Skeletal muscle satellite cell (primary cell): ENCODE results near the gene SENP1.
A peak's percentile ranks its signal among the peaks of the same experiment; 100 is the strongest.

Experiments used
- H3K27me3 ChIP-seq: 2 replicates; pipeline ENCODE4 v1.7.0; 2013; ENCODE audit warnings: low read length; ENCODE audit not compliant: control insufficient read depth, insufficient read depth
- H3K36me3 ChIP-seq: 2 replicates; pipeline ENCODE4 v1.7.0; 2013; ENCODE audit warnings: mild to moderate bottlenecking, control low read depth, low read length; ENCODE audit not compliant: insufficient read depth
- H3K4me1 ChIP-seq: 2 replicates; pipeline ENCODE4 v1.7.0; 2013; ENCODE audit warnings: low read length; ENCODE audit not compliant: control insufficient read depth, insufficient read depth
- H3K4me2 ChIP-seq: 2 replicates; pipeline ENCODE4 v1.7.0; 2013; ENCODE audit warnings: mild to moderate bottlenecking, low read length
- H3K4me3 ChIP-seq: 2 replicates; pipeline ENCODE4 v1.7.0; 2013; ENCODE audit warnings: low read length
- H3K9ac ChIP-seq: 2 replicates; pipeline ENCODE4 v1.7.0; 2013; ENCODE audit warnings: mild to moderate bottlenecking, low read depth, low read length, moderate library complexity
- H3K9me3 ChIP-seq: replicated peaks from 2 replicates; pipeline ENCODE4 v1.7.0; 2013; ENCODE audit warnings: mild to moderate bottlenecking, control low read depth, low read length

SENP1 gene

DNA sequence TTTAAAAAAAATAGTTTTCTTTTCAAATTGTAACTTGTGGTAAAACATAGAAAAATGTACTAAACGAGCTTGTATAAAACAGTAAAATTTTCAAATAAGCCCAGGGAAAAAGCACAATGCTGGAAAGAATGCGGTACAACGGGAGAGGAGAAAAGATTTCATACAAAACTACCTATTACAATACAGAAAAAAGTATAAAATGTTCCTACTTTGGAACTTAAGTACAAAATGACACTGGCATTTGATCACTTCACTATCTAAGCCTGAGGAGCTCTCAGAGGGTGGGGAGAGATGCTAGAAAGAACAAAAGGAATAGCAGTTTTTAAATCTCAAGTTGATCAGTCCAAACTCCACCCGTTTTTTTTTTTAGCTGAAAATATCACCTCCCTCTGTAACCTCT, 62.1 kb downstream of the SENP1 start:
- Histone ChIP-seq H3K4me1 (no peaks in the 10 kb centered on the region), H3K4me3 (no peak overlapping the region), H3K9me3 (no peaks in the 10 kb centered on the region), H3K27me3 (no peaks in the 10 kb centered on the region), H3K9ac (no peak overlapping the region), H3K36me3 (peaks cover 27% of the 10 kb centered on the region), H3K4me2 (no peak overlapping the region)

DNA sequence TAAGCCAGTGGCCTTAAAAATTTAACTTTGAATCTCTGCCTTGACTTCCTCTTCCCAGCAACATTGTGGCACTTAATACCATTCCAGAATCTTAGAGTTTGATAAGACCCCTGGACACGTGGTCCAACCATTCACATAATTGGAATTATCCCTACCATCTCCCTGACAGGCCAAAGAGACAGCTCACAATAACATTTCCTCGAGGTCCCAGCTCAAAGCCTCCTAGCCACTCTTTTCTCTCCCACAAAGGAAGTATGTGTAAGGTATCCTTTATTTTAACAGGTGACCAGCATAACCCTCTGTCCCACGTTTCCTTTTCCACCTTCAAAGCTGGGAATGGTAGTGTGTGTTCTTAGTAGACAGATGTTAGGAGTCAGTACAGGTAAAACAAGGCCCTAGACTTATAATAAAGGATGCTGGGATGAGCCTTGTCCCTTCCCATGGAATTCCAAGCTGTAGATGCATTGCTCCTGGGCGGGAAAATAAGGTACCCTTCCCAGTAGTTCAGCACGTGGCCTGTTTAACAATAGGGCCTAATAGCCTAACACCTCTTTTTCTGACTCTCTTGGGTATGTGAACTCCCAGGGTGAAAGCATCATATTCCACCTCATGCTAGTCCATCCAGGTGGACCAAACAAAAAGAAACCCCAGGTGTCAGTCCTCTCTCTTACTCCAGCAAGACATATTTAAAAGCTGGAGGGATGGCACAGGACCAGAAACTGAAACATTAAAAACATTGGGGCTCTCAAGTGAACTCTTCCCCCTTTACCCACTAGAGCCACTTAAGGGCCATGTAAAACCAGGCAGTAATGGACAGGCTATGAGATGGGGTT, 64.1 kb downstream of the SENP1 start:
- H3K27me3 ChIP-seq, result no peaks in the 10 kb centered on the region
- H3K36me3 ChIP-seq, result peaks cover 17% of the 10 kb centered on the region

DNA sequence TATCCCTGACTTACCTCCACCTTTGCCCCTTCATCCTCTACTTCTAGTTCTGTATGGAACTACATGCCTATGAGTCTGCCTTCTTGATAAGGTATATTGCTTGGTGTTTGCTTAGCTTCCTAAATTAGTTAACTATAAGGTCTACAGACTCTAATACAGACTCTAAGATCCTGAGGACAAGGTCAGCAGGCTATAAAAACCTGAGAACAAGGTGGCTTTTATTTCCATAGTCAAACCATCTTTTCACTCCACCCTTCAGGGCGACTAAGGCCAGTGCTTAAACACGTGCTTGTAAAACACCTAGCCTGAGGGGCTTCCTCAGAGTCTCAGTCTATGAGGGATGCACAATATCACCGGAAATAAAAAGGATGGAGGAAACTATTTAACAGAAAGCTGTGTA, 65.5 kb downstream of the SENP1 start:
- H3K4me3 ChIP-seq, result no peak overlapping the region
- peaks cover 9% of the 10 kb centered on the region for H3K36me3 ChIP-seq
- no peak overlapping the region for H3K4me2 ChIP-seq
- no peaks in the 10 kb centered on the region for H3K27me3 ChIP-seq
- H3K9ac ChIP-seq, result no peak overlapping the region
- H3K4me1 ChIP-seq, result peaks cover 9% of the 10 kb centered on the region
- no peaks in the 10 kb centered on the region for H3K9me3 ChIP-seq

More for the DNA sequence above, 64.1 kb downstream of the SENP1 start:
- no peak overlapping the region for H3K4me3 ChIP-seq
- peaks cover 9% of the 10 kb centered on the region for H3K4me1 ChIP-seq
- H3K9ac ChIP-seq, result no peak overlapping the region
- no peak overlapping the region for H3K4me2 ChIP-seq
- H3K9me3 ChIP-seq, result no peaks in the 10 kb centered on the region

DNA sequence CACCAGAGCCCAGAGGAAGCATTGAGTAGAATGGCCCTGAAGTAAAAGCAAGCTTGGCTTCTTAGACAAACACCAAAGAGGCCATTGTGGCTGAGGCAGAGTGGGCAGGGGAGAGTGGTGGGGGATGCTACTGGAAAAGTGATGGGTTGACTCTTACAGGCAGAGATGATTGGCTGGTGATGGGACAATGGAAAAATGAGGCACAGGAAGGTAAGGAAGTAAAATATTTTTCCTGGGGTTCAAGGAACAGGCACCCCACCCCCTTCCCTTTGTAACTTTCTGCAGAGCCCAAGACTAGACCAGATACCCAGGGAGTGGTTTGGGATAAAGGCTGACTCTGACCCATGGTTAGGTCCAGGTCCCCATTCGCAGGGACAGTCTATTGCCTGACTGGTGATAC, 66.7 kb downstream of the SENP1 start:
- Histone ChIP-seq H3K9ac (no peak overlapping the region), H3K27me3 (no peaks in the 10 kb centered on the region), H3K4me2 (no peak overlapping the region), H3K36me3 (no peaks in the 10 kb centered on the region), H3K4me1 (peaks cover 9% of the 10 kb centered on the region), H3K9me3 (no peaks in the 10 kb centered on the region), H3K4me3 (no peak overlapping the region)

DNA sequence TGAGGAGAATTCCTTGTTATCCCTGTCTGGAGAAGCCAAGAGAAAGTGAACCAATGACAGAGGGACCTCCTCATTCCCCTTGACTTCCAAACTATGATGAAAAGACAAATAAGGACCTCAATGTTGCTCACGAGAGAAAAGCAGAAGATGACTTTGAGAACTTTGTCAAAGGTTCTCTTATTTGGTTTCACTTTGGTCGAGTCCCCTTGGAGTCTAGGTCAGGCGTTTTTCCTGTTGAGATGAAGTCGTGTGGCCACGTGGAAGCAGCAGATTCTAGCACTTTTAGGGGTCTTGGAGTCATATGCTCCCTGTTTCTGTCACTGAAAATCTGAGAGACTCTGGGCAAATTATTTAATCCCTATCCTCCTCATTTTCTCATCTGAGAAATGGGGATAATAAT, 67.8 kb downstream of the SENP1 start:
- no peak overlapping the region for H3K4me3 ChIP-seq
- no peaks in the 10 kb centered on the region for H3K9me3 ChIP-seq
- peaks cover 9% of the 10 kb centered on the region for H3K4me1 ChIP-seq
- peaks cover 2% of the 10 kb centered on the region for H3K27me3 ChIP-seq
- H3K36me3 ChIP-seq, result no peaks in the 10 kb centered on the region
- H3K9ac ChIP-seq, result no peak overlapping the region
- no peak overlapping the region for H3K4me2 ChIP-seq

DNA sequence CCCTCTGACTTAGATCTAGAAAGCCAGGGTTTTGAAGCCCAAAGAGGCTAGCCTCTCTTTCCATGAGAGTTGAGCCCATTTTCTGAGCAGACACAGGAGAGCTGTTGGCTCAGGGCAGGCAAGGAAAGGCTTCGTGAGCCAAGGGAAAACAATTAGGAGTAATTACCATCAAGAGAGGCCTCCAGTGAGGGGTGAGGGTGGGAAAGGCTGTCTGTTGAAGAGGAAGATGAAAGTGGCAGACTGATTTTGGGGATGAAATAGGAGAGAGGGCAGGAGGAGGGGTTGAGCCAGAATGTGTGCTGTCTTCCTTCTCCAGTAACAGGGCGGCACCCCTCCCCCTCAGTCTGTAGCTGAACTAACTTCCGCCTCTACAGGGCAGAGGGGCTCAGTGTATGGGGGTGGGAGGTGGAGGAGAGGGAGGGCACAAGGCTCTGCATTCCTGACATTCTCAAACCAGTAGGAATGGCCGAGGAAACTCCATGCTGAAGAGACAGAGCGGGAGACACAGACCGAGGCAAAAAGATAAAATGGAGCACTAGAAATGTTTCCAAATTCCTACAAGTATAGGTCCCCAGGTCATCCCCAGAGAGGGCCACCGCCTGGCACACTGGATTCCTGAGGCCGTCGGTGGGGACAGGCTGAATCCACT, 68.5 kb downstream of the SENP1 start:
- H3K27me3 ChIP-seq, result peaks cover 2% of the 10 kb centered on the region
- no peak overlapping the region for H3K9ac ChIP-seq
- no peaks in the 10 kb centered on the region for H3K9me3 ChIP-seq
- no peaks in the 10 kb centered on the region for H3K36me3 ChIP-seq
- peak overlapping the region; percentile 33 for H3K4me2 ChIP-seq
- no peak overlapping the region for H3K4me3 ChIP-seq
- peaks cover 9% of the 10 kb centered on the region for H3K4me1 ChIP-seq

DNA sequence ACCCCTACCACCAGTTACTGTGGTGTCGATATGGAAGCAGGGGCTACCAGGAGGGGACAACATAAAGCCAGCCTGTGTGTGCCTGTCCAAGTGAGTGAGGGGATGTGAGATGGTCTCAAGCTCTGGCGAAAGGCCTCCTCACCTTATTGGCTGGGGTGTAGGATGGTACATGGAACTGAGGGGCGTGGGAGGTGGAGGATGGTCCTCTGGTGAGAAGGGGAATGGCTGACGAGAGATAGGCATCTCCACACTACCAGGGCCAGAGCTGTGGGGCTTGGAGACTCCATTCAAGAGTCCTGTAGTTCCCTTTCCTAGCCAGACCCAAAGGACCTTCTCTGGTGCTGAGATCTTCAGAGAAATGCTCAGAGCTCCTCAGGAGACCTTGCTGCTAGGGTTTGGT, 69.1 kb downstream of the SENP1 start:
- Histone ChIP-seq H3K36me3 (no peaks in the 10 kb centered on the region), H3K4me3 (no peak overlapping the region), H3K9ac (no peak overlapping the region), H3K4me2 (no peak overlapping the region), H3K4me1 (peaks cover 9% of the 10 kb centered on the region), H3K27me3 (peaks cover 7% of the 10 kb centered on the region), H3K9me3 (no peaks in the 10 kb centered on the region)

DNA sequence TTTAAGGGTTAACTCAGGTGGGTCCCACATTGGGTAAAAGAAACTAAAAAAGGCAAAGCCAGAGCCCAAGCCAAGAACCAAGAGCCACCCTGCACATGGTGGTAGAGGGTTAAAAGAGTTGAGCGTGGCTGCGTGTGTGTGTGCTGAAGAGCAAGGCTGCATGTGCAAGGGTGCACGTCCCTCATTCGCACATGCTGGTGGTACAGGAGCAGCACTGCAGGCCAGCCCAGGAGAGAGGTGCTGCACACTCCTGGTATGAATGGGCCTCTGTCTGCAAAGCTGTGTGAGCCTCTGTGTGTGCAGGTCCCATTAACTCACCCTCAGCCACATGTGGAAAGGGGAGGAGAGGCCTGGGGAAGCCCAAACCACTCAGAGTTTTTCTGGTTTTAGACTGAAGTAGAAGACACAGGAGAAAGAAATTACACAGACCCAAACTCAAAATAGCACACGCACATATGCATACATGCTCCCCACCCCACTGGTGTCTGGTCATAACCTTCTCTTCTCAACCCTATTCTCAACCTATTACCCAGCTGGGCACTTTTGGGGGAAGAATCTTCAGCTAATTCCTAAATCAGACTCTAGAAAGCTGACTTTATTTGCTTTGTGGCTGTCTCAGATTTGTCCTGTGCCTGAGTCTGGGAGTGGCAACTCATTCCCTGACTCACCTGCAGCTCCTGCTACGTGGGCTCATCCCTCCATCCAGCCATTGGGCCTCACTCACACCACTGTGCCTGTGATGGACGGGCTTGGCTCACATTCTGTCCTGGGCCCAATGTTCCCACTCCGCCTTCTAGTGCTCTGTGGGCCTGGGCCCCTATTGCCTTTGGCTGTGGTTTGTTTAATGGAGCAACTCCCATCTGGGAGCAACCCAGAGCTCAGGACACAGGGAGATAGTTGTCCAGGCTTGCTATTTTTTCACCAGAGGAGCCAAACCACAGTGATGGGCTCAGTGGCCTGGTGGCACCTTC, 70.8 kb downstream of the SENP1 start:
- Histone ChIP-seq H3K9ac (no peak overlapping the region), H3K4me1 (peaks cover 9% of the 10 kb centered on the region), H3K4me2 (no peak overlapping the region), H3K9me3 (no peaks in the 10 kb centered on the region), H3K4me3 (no peak overlapping the region), H3K36me3 (no peaks in the 10 kb centered on the region), H3K27me3 (peaks cover 14% of the 10 kb centered on the region)

DNA sequence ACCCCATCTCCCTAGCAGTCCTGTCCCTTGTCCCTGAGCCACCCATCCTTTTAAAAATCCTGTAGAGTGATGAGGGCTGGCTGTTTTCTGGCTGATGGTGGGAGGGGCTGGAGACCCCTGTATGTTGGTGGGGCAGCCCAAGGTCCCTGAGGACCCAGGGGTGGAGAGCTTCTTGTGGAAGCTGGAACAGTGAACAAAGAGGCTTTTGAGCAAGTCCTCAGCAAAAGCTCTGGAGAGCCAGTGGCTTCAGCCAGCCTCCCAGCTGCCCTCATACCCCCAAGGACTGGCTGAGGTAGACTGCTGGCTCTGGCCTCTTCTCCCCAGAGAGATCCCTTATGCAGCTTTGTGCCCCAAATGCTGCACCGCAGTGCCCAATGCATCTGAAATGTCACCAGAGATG, 72.4 kb downstream of the SENP1 start:
- Histone ChIP-seq H3K36me3 (no peaks in the 10 kb centered on the region), H3K27me3 (peaks cover 18% of the 10 kb centered on the region), H3K9me3 (no peaks in the 10 kb centered on the region), H3K4me2 (no peak overlapping the region), H3K4me1 (peaks cover 9% of the 10 kb centered on the region), H3K9ac (no peak overlapping the region), H3K4me3 (no peak overlapping the region)

DNA sequence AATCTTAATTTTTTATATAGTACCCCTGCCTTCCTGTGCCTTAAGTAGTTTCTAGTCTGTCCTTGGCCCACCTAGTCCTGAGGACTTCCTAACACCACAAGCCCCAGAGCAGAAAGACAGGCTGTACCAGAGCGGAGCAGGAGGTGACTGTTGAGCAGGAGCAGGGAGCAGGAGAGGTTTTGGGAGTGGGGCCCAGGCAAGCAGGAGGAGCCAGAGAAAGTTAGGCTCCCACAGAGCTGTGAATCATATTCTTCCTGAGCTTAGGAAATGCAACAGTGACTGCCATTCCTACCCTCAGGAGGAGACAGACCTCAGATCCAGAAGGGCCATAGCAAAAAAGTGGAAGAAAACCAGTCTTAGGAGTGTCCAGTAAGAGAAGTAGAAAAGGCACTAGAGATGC, 73.3 kb downstream of the SENP1 start:
- H3K4me2 ChIP-seq, result no peak overlapping the region
- H3K9ac ChIP-seq, result no peak overlapping the region
- no peak overlapping the region for H3K4me3 ChIP-seq
- H3K4me1 ChIP-seq, result peaks cover 4% of the 10 kb centered on the region
- no peaks in the 10 kb centered on the region for H3K36me3 ChIP-seq
- peaks cover 20% of the 10 kb centered on the region for H3K27me3 ChIP-seq
- H3K9me3 ChIP-seq, result no peaks in the 10 kb centered on the region
